HG02981 (cell line): ENCODE data around the gene FOXD4L3.
"Not testable (repeated sequence)": the region's sequence is repeated elsewhere in the genome, so short reads cannot be mapped to it uniquely, and the experiment has no call there.

Experiments
- ATAC-seq: cut with Tn5 transposase; IDR thresholded peaks from one replicate; pipeline ENCODE4 v1.9.1; 2021; ENCODE audit warnings: mild to moderate bottlenecking, moderate library complexity; ENCODE audit not compliant: unreplicated experiment

The FOXD4L3 gene

DNA sequence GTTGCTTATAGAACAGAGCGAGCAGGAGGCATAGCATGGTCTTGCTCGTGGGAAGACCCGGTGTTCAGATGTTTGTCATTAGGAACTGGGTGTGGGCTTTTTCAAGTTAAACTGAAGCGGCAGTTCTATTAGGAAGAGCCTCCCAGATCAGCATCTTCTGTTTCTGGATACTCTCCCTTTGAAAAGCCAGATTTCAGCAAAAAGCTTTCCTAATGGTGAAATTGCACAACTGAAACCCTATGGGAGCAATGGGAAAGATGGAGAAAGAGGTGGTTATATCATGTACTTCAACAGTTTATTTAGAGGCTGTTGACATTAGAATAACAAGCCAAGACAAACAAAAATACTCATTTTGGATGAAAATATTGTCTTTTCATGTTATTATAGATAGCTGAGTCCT, 41.3 kb downstream of the FOXD4L3 start:
- not testable (repeated sequence) for ATAC-seq

- not testable (repeated sequence) for ATAC-seq
Observed at GRCh38 chr9:68351689-68352088, 49.0 kb downstream of the FOXD4L3 start.
